Activated CD4-positive, alpha-beta T cell treated with anti-CD3 and anti-CD28 coated beads, Interleukin-2, amount 50 U/mL, for 48 hours (primary cell): Measurements from ENCODE around the gene TRIO.
"Not testable (repeated sequence)": the region's sequence is repeated elsewhere in the genome, so short reads cannot be mapped to it uniquely, and the experiment has no call there.

ENCODE experiments used
- DNase-seq, 2 experiments: peaks; one replicate each; pipeline ENCODE4 v3.0.0-alpha.2; 2020

TRIO gene

DNA sequence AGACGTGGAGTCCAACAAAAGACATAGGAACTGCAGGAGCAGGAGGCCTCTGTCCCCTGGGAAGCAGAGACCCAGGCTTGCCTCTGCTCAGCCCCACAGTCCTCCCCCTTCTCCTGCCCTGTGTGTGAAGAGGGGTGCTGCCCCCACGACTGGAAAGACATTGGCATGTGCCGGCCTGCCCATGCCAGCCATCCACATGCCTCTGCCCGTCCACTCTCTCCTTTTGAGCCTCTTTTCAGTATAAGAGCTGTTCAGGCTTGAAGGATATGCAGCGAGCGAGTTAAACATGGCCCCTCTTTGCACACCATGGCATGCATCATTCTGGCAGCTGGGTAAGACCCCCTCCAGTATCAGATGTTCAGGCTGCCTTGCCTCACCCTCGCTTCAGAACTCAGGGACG, 278.7 kb downstream of the TRIO start:
- no peak for DNase-seq

DNA sequence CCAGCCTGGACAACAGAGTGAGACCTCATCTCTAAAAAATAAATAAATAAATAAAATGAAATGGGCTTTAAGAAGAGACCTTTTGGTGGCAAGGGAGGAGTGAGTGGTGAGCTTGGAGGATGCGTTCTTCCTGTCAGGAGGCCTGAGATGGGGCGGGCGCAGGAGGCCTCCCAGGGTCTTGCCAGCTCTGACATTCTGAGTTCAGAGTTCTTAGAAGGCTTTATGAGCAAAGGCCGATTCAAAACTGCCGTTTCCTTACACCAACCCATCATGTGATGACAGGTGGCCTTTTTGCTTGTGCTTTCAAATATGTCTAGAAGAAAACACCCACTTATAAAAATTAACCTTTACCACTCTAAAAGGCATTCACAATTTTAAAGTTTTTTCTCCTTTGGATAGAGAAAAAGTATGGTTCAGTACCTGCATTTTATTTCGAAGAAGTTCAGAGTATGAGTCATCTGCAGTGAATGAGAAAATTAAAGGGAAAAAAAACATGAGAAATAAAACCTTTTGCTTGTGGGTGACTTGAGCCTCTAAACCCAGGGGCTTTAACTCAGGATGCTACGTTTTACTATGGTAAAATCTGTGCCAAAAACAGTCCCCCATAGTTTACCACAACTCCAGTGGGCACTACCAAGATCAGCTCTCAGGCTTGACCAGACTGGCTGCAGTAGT, 281.0 kb downstream of the TRIO start:
- peak; percentile 20 to 22 for DNase-seq

DNA sequence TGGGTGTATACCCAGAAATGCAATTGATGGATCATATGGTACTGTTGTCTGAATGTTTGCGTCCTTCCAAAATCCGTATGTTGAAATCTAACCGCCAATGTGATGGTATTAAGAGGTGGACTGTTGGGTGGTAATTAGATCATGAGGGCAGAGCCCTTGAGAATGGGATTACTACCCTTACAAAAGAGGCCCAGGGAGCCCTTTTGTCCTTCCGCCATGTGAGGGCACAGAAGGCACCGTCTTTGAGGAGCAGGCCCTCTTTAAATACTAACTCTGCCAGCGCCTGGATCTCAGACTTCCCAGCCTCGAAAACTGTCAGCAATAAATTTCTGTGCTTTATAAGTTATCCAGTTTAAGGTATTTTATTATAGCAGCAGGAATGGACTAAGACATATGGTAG, 282.4 kb downstream of the TRIO start:
- no peak for DNase-seq

DNA sequence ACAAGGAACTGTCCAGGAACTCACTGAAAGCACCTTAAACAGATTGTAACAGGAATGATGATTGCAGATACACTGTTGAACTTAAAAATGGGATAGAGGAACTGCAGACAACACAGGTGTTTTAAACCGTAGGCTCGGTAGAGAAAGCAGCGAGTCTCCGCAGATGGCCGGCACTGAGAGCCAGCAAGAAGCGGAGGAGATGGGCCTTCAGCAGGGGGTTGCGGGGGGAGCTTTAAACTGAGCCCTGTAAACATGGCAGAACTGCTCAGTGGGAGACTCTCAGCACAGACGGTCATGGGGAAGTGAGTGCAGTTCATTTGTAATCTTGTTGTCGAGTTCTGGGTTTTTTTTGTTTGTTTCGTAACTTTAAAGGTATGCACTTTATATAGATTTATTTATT, 283.4 kb downstream of the TRIO start:
- no peak for DNase-seq

DNA sequence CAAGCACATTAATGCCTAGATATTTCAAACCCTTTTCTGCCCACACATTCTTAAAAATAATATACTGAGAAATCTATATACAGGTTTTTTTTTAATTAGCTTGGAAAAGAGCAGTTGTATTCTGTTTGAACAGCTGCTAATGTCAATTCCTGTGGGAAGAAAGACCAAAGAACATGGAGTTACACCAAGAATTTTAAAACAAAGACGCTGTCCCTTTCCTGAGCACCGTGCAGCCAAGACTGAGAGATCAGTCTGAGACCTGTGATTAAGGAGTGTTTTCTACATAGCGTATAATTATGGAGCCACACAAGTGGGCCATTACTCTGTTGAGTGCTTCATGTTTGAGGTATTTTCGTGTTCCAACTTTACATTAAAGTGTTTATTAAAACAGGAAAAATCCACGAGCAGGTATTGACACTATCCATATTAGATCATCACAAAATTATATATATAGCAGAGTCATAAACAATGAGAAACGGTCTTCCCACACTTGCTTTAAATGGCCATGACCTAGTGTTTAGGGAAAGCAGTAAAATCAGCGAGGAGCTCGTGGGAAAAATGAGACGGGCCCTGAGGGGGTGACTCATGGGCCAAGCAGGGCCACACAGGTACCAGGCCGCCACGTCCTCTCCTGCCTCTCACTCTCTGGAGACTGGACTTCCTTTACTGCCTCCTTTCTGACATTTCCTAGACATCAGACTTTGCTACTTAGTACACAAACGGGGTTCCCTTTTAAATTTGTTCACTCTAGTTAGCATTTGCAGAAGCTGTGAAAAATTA, 285.4 kb downstream of the TRIO start:
- DNase-seq = no peak

DNA sequence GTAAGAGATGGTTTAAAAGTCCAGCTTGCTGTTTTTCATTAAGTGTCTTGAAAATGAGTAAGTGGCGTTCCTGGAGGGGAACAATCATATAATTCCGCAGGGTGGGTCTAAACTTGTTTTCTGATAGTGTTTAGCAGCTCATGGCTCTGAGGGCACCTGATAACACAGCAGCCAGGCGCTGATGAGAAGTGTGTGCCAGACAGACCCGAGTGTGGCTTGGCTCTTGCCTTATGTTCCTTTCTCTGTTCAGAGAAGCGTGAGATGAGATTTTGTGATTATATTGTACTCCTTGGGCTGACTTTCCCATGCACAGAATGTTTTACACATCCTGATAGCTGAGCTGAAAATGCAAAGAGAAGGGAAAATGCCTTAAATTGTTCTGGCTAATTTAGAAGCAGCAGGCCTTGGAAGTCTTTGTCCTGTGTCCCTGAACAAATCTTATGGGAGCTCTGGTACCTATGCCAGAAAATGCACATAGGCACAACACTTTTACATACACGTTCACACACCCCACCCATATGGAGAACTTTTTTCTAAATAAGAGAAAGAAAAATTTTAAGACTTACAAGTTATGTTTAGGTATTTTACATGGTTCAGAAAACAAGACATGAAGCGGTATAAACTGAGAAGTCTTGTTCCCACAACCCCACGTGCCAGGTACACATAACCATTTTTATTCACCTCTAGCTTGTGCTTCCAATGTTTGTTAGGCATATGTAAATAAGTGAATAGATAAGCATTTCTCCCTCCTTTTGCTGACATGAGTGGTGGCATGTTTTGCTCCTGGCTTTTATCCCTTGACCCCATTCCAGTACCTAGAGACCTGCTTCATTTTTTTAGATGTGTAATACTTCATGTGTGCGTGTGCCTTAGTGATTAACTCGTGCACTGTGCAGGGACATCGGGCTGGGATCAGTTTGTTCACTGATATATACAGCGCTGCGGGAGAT, 286.2 kb downstream of the TRIO start:
- no peak for DNase-seq

DNA sequence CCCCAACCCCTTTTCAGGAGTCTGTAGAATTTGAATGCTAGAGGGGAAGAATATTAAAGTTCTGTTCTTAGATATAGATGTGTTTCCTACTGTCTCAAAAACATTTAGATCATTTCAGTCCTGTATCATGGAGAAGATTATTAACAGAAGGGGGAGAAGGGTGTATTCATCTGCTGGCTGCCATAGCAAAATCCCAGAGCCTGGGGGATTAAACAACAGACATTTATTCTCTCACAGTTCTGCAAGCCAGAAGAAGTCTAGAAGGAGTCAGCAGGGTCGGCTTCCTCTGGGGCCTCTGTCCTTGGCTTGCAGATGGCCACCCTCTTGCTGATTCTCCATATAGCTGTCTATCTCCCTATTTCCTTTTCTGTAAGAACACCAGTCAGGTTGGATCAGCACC, 288.4 kb downstream of the TRIO start:
- no peak for DNase-seq

DNA sequence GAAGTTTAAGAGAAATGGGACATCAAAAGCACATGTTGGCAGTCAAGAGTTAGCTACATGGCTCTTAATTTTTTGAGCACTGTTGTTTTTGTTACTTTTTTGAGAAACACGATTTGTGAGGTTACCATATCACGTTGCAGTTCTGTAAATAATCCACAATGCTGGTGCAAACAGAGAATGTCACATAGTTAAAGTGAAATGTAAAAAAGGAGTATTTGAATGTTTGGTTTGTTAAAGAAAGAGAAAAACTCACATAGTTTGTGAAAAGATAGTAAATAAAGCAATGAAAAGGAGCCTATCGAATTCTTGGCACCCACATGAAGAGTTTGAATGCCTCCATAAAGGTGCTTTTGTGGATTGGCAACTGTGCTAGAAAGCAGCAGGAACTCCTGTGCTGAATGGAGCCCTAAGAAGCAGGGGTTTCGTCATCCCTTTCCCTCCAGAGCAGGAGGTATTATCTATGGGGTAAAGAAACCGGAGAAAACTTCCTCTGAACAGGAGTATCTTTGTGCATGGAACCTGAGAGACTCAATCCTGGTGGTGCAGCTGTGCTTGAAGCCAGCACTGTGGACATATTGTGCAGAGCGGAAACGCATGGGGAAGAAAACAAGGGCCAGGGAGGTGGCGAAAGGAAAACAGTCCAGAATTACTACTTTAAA, 289.9 kb downstream of the TRIO start:
- no peak for DNase-seq

DNA sequence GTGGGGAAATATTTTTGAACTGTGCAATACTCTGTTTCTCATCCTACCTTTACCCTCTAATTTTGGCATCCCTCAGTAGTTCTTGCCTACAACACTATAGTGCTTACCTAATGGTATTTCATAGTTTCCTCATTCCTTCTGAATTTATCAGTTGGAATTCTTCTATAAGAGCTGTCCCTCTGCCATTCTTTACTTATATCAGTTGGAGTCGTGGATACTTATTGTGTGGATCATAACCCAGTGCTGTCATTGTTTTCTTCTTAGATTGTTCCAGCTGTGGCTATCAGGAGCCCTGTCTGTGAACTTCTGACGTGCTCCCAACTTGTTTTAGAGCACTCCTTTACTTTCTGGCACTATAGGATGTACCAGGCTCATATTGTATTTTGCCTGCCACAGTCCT, 292.3 kb downstream of the TRIO start:
- DNase-seq = no peak

DNA sequence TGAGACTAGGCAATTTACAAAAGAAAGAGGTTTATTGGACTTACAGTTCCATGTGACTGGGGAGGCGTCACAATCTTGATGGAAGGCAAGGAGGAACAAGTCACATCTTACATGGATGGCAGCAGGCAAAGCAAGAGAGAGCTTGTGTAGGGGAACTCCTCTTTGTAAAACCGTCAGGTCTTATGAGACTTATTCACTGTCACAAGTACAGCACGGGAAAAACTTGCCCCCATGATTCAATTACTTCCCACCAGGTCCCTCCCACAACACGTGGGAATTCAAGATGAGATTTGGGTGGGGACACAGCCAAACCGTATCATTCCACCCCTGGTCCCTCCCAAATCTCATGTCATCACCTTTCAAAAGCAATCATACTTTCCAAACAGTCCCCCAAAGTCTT, 293.0 kb downstream of the TRIO start:
- not testable (repeated sequence) for DNase-seq

DNA sequence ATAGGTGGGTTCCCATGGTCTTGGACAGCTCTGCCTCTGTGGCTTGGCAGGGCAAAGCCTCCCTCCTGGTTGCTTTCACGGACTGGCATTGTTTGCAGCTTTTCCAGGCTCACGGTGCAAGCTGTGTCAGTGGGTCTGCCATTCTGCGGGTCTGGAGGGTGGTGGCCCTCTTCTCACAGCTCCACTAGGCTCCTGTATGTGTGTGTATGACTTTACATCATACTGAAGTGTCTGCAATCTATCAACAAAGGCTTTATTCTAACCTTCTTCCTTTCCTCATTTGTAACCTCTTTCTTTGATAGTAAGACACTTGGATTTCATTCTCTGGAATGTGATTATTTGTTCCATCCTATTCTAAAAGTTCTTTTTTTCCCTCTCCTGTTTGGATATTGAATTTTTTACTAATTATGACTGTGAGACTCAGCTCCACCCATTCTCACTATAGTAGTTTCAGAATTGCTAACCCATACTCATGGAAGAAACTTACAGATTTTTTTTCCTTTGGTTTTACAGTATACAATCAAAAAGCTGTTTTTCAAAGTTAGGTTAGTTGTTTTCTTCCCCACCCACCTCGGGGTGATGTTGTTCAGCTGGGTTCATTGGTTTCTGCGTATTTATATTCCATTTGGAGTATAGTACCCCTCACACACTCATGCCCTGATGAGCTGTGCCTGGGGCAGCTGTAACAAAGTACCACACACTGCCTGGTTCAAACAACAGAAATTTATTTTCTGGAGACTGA, 293.8 kb downstream of the TRIO start:
- no peak for DNase-seq

DNA sequence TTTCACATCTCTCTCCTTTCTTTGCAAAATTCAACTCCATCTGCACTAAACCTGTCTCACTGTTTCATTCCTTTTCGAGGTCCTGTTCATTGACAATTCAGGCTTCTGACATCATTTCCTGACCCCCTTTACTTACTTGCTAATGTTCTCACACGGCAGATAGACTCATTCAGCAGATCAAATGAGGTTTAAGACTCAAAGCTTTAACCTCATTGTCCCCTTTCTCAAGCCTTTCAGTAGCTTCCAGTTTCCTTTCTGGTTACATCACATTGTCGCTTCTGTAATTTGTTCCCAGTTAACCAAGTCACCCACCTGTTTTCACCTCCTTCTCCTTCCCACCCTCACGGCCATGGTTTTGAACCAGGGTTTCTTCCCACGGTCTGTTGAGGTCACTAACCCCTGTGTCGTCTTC, 295.1 kb downstream of the TRIO start:
- no peak for DNase-seq

DNA sequence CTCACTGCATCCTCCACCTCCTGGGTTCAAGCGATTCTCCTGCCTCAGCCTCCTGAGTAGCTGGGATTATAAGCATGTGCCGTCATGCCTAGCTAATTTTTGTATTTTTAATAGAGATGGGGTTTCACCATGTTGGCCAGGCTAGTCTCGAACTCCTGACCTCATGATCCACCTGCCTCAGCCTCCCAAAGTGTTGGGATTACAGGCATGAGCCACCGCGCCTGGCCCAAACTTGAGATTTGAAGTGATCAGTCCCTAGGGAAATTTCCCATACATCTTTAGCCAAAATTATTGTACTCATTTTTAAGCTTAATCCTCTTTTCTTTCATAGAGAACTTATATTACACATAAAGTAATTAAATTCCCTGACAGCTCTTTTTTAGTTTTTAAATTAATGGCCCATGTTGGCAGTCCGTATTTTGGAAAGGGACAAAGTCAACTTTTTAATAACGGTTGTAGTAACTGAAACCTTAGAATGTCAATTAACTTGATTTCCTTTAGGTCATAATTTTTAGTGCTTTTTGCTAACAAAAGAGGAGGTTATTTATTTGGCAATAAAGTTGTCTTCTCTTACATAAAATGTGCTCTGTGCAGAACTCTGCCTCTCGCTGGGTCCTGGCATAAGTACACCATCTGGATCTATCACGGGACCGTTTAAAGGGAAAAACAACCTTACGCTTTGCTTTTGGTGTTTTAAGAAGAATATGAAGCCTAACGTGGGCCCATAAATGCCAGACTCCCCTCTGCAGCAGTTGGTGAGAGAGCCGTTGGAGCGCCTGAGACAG, 296.1 kb downstream of the TRIO start:
- DNase-seq = no peak

DNA sequence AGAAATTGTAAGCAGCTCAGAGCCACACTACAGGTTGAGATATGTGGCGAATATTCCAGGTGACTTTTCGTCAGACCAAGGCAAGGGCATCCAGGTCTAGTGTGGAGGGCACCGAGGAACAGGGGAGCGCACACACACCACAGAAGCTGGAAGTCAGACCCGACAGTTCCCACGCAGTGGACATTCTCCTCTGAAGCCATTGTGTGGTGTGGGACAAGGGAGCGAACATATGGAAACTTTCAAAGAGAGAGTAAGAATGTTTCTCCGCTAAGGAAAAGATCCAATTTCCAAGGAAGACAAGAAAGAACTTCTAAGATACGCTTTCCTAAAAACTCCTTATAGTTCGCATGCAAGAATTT, 297.1 kb downstream of the TRIO start:
- DNase-seq = no peak

DNA sequence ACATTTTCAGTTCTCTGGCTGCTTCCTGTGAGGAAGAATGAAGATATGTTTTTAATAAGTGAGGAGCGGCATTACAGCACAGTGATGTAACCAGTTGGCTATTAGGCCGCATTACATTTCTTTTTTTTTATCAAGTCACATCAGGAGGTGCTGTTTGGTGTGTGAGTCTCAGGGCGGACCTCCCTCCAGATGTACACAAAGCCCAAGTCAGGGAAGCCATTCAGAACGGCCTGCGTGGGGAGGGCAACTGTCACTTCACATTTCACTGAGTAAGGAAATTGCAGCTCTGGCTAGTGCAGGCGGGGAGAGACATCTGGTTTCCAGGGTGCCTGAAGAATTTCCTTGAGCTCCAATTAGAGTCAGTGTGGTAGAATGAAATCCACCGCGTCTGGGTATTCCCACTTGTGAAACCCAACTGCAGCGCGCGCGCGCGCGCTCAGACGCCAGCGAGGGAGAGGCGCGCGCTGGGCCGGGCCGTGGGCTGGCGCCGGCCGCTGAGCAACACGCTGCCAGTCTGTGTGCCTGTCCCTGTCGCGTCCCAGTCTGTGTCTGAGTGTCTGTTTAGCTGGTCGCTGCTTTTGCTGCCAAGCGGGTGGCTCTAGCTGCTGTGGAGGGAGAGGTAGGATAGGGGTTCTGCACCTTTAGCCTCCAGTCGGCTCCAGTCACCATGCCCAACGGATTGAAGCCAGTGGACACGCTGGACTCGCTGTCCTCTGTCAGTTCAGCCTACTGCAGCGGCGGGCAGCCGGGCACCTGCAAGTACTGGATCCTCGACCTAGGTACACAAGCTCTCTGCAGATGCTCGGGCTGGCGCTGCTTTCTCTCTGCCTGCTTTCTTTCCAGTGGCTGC, 297.7 kb downstream of the TRIO start:
- DNase-seq = no peak

DNA sequence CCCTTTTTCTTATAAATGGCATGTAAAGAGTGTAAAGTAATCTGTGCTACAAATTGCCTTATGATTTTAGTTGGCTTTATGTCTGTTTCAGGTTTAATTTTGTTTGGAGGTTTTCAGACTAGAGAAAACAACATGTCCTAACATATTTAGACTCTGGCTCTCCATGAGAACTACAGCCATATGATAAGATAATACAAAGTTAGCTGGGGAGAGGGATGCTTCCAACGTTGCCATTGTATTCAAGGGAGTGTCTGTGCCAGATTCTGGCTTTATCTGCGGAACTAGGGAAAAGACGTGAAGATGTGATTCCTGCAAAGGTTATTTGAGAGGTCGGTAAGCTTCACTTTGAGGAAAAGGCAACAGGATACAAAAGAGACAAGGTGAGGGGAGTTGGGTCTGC, 298.5 kb downstream of the TRIO start:
- no peak for DNase-seq

DNA sequence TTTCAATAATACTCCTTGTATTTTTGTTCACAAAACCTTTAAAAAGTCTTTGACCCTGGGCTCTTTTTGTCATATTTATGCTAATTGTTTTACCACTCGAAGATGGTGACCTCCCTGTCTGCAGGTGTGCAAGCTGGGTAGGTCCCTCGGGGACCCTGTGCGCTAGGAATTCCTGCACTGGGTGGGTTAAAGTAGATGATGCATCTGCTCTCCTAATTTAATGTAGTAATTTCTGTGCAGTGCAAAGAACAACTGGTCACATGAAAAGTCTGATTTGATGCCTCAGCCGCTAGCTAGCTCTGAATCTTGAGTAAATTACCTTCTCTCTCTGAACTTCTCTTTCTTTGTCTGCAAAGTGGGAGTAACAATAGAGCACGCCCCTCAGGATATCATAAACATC, 299.4 kb downstream of the TRIO start:
- DNase-seq = no peak

DNA sequence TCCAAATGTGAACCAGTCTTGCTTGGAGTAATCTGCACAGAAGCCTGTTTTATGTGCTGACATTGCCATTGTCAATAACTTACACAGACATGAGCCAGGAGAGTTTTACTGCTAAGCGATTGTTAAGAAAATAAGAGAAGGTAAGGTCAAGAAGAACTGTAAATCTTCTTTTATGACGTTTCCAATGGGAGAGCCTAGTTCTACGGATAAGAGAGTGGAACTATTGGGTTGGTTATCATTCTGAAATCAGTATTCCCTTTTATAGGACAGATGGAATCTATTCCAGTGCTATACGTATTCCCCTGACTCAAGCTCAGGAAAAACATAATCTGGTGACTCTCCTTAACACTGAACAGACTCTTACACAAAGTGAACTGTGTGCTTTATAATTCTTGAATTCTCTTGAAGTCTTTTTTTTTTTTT, 300.5 kb downstream of the TRIO start:
- DNase-seq = no peak

DNA sequence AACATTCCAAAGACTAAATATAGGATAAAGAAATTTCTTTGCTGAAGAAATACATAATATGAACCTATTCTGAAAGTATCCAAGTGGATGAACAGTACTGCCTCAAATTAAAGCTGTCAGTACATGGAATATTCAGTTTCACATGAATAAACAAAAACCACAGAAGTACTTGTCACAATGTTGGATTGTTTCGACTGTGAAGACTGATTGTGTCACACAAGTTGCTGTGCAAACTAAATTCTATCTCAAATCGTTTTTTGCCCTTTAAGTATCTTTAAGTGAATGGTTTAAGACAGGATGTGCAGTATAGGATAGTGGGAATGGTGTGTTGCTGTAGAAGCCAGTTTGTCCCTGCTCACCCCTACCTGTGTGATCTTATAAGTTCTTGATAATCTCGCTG, 301.0 kb downstream of the TRIO start:
- no peak for DNase-seq

DNA sequence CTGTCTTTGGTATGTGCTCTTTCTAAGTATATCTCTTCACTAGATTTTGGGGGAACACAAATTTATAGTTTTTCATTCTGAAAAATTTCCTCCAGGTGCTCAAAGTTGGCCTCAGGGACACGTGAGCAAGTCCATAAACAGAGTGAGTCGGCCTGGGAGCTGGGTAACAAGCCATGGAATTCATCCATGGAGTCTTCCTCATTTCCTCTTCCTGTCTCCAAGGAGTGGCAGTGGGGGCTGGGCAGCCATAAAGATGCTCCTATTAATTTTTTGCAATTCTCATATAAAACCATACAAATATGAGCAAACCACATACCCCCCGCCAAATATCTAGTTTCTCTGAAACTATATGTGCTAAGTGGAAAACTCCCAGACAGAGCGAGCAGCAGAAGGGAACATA, 301.9 kb downstream of the TRIO start:
- no peak for DNase-seq
